Right ventricle myocardium inferior (tissue), 1 donor: ENCODE data around the gene KRT82. TPM values are rescaled to one million over a fixed set of nuclear protein-coding genes. Genes with fewer than 3 reads are reported as not detected.
"Not testable (repeated sequence)": the region's sequence is repeated elsewhere in the genome, so short reads cannot be mapped to it uniquely, and the experiment has no call there.

Experiments used
- ATAC-seq: fragments of 200-7000 bp; cut with Tn5 transposase; one replicate; pipeline ENCODE4 v1.9.1; 2020; ENCODE audit warnings: mild to moderate bottlenecking, moderate library complexity
- DNase-seq: peaks from one replicate; pipeline ENCODE4 v3.0.0; 2021; ENCODE audit errors: missing footprints
- intact Hi-C: fragments of 100-400 bp; cut with DNase I; formaldehyde crosslinking; loops from one replicate; pipeline ENCODE4 v1.11.0; 2022
- total RNA-seq: library from RNA; stranded (reverse); fragmentation: NEBNext Ultra II Directional; extraction: Animal tissue kit (Norgen Biotek cat#: 25700); gene quantifications from one replicate; pipeline ENCODE4 v1.2.1, GENCODE V29; 2021
- donor health status: DM: no; HTN: yes; CAD: no; lungs with severe emphysema.

The KRT82 gene
- total RNA-seq, 1 donor from 2014 or later, result not detected

DNA sequence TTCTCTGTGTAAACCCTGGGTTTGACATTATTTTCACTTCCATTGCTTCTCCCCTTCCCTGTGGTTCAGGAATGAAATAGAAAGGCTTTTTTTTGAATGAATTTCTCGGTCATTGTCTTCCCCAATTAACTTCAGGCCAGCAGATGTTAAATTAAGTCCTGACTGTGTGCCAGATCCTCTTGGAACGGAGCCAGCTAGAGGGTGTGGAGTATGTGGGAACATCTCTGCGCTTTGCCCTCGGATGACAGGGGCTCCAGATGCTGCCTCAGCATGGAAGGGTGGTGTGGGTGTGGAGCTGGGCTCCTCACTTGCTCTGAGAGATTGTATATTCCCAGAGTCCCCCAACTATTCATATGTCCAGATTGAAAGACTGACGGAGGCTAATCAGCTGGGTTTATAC is 51.9 kb downstream of the KRT82 start:
- DNase-seq (no peak), ATAC-seq (no peak)
- intact Hi-C loops, result no loop called here

DNA sequence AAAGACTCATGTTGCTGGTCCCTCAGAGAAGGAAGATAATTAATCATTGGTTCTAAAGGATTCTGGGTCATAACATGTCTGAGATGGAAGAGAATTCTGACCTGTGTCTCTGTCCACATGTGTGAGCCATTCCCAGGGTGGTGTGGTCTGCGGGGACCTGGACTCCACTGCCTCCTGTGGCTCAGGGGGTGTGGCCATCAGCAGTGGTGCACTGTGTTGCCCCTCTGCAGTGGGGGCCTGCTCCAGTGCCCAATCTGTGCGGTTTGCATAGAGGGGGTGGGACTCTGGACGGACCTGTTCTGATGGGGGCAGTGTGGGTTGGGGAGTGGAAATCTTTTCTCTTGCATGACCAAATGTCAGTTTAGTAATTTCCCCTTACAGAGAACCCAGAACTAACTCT is 52.4 kb downstream of the KRT82 start:
- DNase-seq (no peak), ATAC-seq (no peak)
- intact Hi-C loops, result no loop called here

GRCh38 chr12:52352951-52353350 is 53.2 kb downstream of the KRT82 start:
- no peak for DNase-seq
- intact Hi-C loops, result no loop called here

DNA sequence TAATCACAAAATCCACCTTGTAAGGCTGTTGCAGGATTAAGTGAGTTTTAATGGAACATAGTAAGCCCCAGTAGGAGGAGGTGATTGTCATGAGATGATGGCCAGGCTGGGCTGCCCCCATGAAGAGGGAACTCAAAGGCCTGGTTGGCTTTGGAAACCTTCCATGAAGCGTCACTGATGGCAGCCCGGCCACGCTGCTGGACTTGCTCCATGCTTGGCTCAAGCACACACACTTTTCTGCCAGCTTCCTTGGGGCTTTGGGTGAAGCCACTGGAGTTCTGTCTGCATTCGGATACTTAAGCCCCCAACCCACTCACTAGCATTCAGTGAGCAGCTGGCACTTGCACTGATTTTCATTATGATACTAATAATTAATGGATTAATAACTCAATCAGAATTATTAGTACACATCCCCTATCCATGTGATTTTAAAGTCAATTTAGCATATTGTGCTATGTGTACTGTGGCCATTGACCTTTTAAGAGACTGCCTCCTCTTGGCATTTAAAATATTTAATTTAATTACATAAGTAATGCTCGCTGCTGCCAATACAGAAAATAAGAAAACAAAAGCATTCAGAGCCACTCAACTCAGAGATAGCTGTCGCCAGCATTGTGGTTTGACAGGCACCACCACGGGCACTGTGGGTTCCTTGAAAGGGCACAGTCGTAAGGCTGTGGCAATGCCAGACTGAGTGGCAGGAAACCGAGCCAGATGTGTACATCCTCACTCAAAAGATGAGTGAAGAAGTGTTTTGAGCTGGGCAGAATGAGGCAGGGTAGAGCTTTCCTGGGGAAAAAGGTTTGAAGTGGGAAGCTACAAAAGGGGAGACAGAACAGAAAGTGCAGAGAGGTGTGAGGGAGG is 54.7 kb downstream of the KRT82 start:
- DNase-seq (no peak), ATAC-seq (peak; percentile 57)
- intact Hi-C loops, result no loop called here

More at GRCh38 chr12:52352951-52353350, 53.2 kb downstream of the KRT82 start:
- no peak for ATAC-seq

DNA sequence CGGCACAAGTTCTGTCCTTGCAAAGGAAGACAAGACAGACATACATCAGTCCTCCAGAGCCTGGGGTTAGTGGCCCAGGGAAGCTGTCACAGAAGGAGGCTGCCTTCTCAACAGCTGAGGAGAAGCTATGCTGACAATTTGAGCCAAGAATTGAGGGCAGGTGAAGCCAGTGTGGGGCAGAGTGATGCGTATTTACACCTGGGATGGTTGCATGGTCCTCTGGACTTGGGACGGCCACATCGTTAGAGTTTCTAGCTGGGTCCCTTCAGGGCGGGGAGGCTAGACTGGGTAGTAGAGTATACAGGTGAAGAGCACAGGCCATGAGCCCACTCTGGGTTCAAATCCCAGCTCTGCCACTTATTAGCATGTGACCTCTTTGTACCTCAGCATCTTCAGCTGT is 55.3 kb downstream of the KRT82 start:
- DNase-seq (no peak), ATAC-seq (no peak)
- intact Hi-C loops, result no loop called here

GRCh38 chr12:52350021-52350620 is 56.0 kb downstream of the KRT82 start:
- ATAC-seq, result no peak
- no peak for DNase-seq

DNA sequence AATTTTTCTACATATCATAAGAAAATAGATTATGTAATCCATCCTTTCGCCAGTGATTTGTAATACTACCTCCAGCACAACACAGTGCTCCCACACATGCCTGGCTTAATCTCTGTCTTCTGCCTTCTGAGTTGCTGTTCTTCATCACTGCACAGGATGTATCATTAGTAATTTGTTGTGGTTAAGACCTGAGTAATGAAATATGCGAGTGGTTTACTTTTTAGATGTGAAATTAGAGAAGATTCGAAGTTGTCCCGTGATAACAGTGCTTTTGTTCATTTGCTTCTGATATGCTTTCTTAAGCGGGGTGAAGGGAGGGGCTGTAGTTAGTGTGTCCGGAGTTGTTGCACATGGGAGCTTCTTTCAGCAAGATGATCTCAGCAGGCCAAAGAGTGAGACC is 56.9 kb downstream of the KRT82 start:
- intact Hi-C loops, result no loop called here

More at GRCh38 chr12:52350021-52350620, 56.0 kb downstream of the KRT82 start:
- intact Hi-C loops, result no loop called here

DNA sequence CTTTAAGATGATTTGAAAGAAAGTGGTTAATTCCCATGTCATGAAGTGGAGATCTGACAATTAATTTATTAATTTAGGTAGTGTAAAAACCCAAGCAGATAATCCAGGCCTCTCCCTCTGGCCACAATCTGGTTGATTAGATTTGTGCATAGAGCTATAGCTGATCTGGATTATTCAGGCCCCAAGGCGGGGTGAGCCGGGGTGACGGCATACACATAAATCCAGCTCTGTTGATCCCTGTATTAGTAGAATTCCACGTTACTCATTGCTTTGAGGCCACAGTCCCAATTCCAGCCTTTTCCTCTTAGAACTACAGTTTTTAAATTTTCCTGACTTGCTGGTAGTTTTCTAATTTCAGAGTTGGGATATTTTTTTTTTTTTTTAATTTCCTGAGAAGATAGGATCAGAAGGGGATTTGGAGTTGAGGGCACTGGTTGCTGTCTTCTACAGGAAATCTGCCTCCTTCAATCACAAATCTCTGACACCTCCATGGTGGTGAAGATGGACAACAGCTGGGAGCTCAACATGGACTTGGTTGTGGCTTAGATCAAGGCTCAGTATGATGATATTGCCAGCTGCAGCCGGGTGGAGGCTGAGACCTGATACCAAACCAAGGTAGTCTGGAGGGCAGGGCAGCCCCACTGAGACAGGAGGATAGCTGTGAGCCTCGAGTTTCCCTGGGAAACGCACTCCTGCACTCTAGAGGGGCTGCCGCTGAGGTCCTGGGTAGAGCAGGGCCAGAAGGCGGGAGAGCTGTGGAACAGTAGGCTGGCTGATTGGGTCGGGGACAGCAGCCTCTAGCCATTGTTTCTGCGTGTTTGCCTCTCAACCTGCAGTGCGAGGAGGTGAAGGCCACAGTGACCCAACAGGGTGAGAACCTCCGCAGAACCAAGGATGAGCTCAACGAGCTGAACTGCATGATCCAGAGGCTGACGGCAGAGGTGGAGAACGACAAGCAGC is 58.3 kb downstream of the KRT82 start:
- DNase-seq (no peak), ATAC-seq (no peak)
- intact Hi-C loops, result no loop called here

More for the DNA sequence above, 56.9 kb downstream of the KRT82 start:
- DNase-seq, result no peak
- no peak for ATAC-seq

DNA sequence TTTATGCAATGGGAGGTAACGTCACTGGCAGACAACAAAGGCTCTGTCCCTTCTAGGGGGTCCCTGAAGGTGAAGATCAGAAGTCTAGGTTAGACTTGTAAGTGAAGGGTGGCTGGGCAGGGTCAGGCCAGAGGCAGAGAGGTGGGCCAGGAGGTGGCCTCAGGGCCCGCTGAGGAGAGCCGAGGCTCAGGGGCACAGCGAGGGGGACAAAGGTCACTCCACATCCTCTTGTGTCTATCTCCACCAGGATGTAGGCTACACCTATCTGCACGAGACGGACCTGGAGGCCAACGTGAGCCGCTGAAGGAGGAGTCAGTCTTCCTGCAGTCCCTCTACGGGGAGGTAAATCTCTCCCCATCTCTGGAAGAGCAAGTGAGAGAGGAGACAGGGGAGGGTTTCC is 59.1 kb downstream of the KRT82 start:
- no peak for DNase-seq
- ATAC-seq, result no peak
- intact Hi-C loops, result no loop called here

DNA sequence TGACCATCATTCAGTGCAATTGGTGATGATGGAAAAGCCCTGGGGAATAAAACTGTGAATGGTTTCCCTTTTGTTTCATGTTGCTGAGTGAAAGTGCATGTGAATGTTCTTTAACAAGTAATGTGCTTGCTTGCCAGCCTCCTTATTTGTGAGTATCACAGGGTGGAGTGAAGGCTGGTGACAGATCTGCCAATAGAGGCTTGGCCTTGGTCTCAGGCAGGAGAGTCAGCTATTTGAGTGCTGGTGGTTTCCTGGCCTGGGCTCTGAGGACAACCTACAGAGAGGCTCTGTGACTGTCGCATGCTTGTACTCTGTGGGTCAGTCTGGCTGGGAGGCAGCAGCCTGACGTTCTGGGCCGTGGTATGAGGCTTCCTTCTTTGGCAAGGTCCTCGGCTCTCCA is 59.5 kb downstream of the KRT82 start:
- DNase-seq (no peak), ATAC-seq (peak; percentile 80)
- intact Hi-C loops, result no loop called here

GRCh38 chr12:52345041-52345440 is 61.1 kb downstream of the KRT82 start:
- intact Hi-C loops, ATAC-seq, DNase-seq: not testable (repeated sequence)

- DNase-seq, result no peak
- intact Hi-C loops, result no loop called here
- no peak for ATAC-seq
These were observed 62.0 kb downstream of the KRT82 start for GRCh38 chr12:52344111-52344510.

Other genes with a start within 250 kb of the KRT82 start
- gene KRT80, start 214.3 kb downstream of the KRT82 start, total RNA-seq, result not detected
- not detected for gene KRT7, start 173.1 kb downstream of the KRT82 start, total RNA-seq
- gene KRT86, start 131.7 kb downstream of the KRT82 start, total RNA-seq, result not detected
- gene KRT81, start 114.8 kb downstream of the KRT82 start, total RNA-seq, result not detected
- not detected for gene KRT83, start 84.9 kb downstream of the KRT82 start, total RNA-seq
- gene KRT85, start 38.9 kb downstream of the KRT82 start, total RNA-seq, result not detected
- gene KRT84, start 20.7 kb downstream of the KRT82 start, total RNA-seq, result not detected
- gene KRT75, start 28.0 kb upstream of the KRT82 start, total RNA-seq, result not detected
- gene KRT6B, start 45.8 kb upstream of the KRT82 start, total RNA-seq, result not detected
- not detected for gene KRT6C, start 67.5 kb upstream of the KRT82 start, total RNA-seq
- gene KRT6A, start 86.9 kb upstream of the KRT82 start, total RNA-seq, result 0.16 TPM
- gene KRT5, start 114.1 kb upstream of the KRT82 start, total RNA-seq, result 0.16 TPM
- not detected for gene KRT71, start 146.8 kb upstream of the KRT82 start, total RNA-seq
- gene KRT74, start 167.5 kb upstream of the KRT82 start, total RNA-seq, result not detected
- not detected for gene KRT72, start 195.1 kb upstream of the KRT82 start, total RNA-seq
- gene KRT73, start 212.2 kb upstream of the KRT82 start, total RNA-seq, result not detected
- not detected for gene KRT2, start 245.9 kb upstream of the KRT82 start, total RNA-seq